ENCODE measurements around the gene ARHGAP24. TPM values are rescaled to one million over a fixed set of nuclear protein-coding genes. Genes with fewer than 3 reads are reported as not detected.

The ARHGAP24 gene
- total and polyA plus RNA-seq, 2 experiments from 2014 or later = 5.1 to 8.6 TPM

GRCh38 chr4:85520765-85521749, 46.1 kb downstream of the ARHGAP24 start:
- DNase-seq (ENCODE audit: low read depth in 1 of 2, low spot score in 1 of 2) = peak; percentile 4 to 29
- Histone ChIP-seq H3K4me3 (no peak overlapping the region), H3K36me3 (no peaks in the 10 kb centered on the region), H3K9me3 (ENCODE audit: low read depth) (no peaks in the 10 kb centered on the region), H3K27ac (no peak overlapping the region), H3K27me3 (no peaks in the 10 kb centered on the region), H3K4me1 (ENCODE audit: low read depth) (peaks cover 19% of the 10 kb centered on the region)
- no peak for TF ChIP-seq CTCF (IDR thresholded peaks at IDR 0.05; ENCODE audit: low read depth, low read length)

GRCh38 chr4:85522277-85522676, 47.3 kb downstream of the ARHGAP24 start:
- H3K4me1 ChIP-seq (ENCODE audit: low read depth) = peaks cover 8% of the 10 kb centered on the region
- no peak for TF ChIP-seq CTCF (IDR thresholded peaks at IDR 0.05; ENCODE audit: low read depth, low read length)
- H3K27me3 ChIP-seq = no peaks in the 10 kb centered on the region
- H3K27ac ChIP-seq = no peak overlapping the region
- DNase-seq (ENCODE audit: low read depth in 1 of 2, low spot score in 1 of 2) = no peak
- H3K36me3 ChIP-seq = no peaks in the 10 kb centered on the region
- H3K4me3 ChIP-seq = no peak overlapping the region
- H3K9me3 ChIP-seq (ENCODE audit: low read depth) = no peaks in the 10 kb centered on the region

GRCh38 chr4:85522836-85523235, 47.9 kb downstream of the ARHGAP24 start:
- no peaks in the 10 kb centered on the region for H3K9me3 ChIP-seq (ENCODE audit: low read depth)
- DNase-seq (ENCODE audit: low read depth in 1 of 2, low spot score in 1 of 2) = peak in 1 of 2 donors; percentile 39
- no peaks in the 10 kb centered on the region for H3K27me3 ChIP-seq
- TF ChIP-seq CTCF (IDR thresholded peaks at IDR 0.05; ENCODE audit: low read depth, low read length) = no peak
- H3K4me1 ChIP-seq (ENCODE audit: low read depth) = peaks cover 2% of the 10 kb centered on the region
- no peak overlapping the region for H3K4me3 ChIP-seq
- H3K27ac ChIP-seq = no peak overlapping the region
- H3K36me3 ChIP-seq = no peaks in the 10 kb centered on the region

- no peak for DNase-seq (ENCODE audit: low read depth in 1 of 2, low spot score in 1 of 2)
- H3K4me1 ChIP-seq (ENCODE audit: low read depth) = no peaks in the 10 kb centered on the region
- no peaks in the 10 kb centered on the region for H3K9me3 ChIP-seq (ENCODE audit: low read depth)
- H3K4me3 ChIP-seq = no peak overlapping the region
- no peak overlapping the region for H3K27ac ChIP-seq
- H3K27me3 ChIP-seq = no peaks in the 10 kb centered on the region
- no peaks in the 10 kb centered on the region for H3K36me3 ChIP-seq
- TF ChIP-seq CTCF (IDR thresholded peaks at IDR 0.05; ENCODE audit: low read depth, low read length) = no peak
Observed at GRCh38 chr4:85527815-85528214, 52.9 kb downstream of the ARHGAP24 start.

- Histone ChIP-seq H3K27ac (no peak overlapping the region), H3K4me3 (no peak overlapping the region), H3K36me3 (no peaks in the 10 kb centered on the region), H3K9me3 (ENCODE audit: low read depth) (no peaks in the 10 kb centered on the region), H3K27me3 (no peaks in the 10 kb centered on the region), H3K4me1 (ENCODE audit: low read depth) (no peaks in the 10 kb centered on the region)
- no peak for TF ChIP-seq CTCF (IDR thresholded peaks at IDR 0.05; ENCODE audit: low read depth, low read length)
- DNase-seq (ENCODE audit: low read depth in 1 of 2, low spot score in 1 of 2) = no peak
Observed at GRCh38 chr4:85531560-85532341, 56.8 kb downstream of the ARHGAP24 start.
